ENCODE results near the gene ZNF253. TPM values are rescaled to one million over a fixed set of nuclear protein-coding genes. Genes with fewer than 3 reads are reported as not detected.
"Not testable (repeated sequence)": the region's sequence is repeated elsewhere in the genome, so short reads cannot be mapped to it uniquely, and the experiment has no call there.

Gene ZNF253
- total RNA-seq, 1 donor = 5.6 TPM

- no peak for TF ChIP-seq CTCF (IDR thresholded peaks at IDR 0.05; ENCODE audit: insufficient read depth, low read depth, low read length)
- no peak for DNase-seq (ENCODE audit: low read depth)
- no peak overlapping the region for H3K4me3 ChIP-seq (ENCODE audit: low read depth, low read length)
Measured at GRCh38 chr19:19826875-19827274, 38.8 kb upstream of the ZNF253 start.

- no peak for DNase-seq (ENCODE audit: low read depth)
- H3K4me3 ChIP-seq (ENCODE audit: low read depth, low read length) = no peak overlapping the region
- TF ChIP-seq CTCF (IDR thresholded peaks at IDR 0.05; ENCODE audit: insufficient read depth, low read depth, low read length) = no peak
Measured at GRCh38 chr19:19835560-19836038, 30.1 kb upstream of the ZNF253 start.

GRCh38 chr19:19847781-19848180 lies 17.9 kb upstream of the ZNF253 start:
- no peak for TF ChIP-seq CTCF (IDR thresholded peaks at IDR 0.05; ENCODE audit: insufficient read depth, low read depth, low read length)
- no peak for DNase-seq (ENCODE audit: low read depth)
- no peak overlapping the region for H3K4me3 ChIP-seq (ENCODE audit: low read depth, low read length)

- no peak overlapping the region for H3K4me3 ChIP-seq (ENCODE audit: low read depth, low read length)
- no peak for DNase-seq (ENCODE audit: low read depth)
- TF ChIP-seq CTCF (IDR thresholded peaks at IDR 0.05; ENCODE audit: insufficient read depth, low read depth, low read length) = no peak
Measured at GRCh38 chr19:19849056-19849455, 16.6 kb upstream of the ZNF253 start.

- H3K4me3 ChIP-seq (ENCODE audit: low read depth, low read length); DNase-seq (ENCODE audit: low read depth): not testable (repeated sequence)
Measured at GRCh38 chr19:19851740-19852139, 13.9 kb upstream of the ZNF253 start.

GRCh38 chr19:19858751-19859150 lies 6.9 kb upstream of the ZNF253 start:
- H3K4me3 ChIP-seq (ENCODE audit: low read depth, low read length) = no peak overlapping the region
- DNase-seq (ENCODE audit: low read depth) = no peak
- TF ChIP-seq CTCF (IDR thresholded peaks at IDR 0.05; ENCODE audit: insufficient read depth, low read depth, low read length) = no peak

- no peak for DNase-seq (ENCODE audit: low read depth)
- no peak overlapping the region for H3K4me3 ChIP-seq (ENCODE audit: low read depth, low read length)
- TF ChIP-seq CTCF (IDR thresholded peaks at IDR 0.05; ENCODE audit: insufficient read depth, low read depth, low read length) = no peak
Measured at GRCh38 chr19:19860756-19861390, 4.8 kb upstream of the ZNF253 start.

All from fibroblast of villous mesenchyme (primary cell).